ENCODE data around the gene MOBP.

Gene MOBP

GRCh38 chr3:39494781-39495180 lies 27.3 kb downstream of the MOBP start:
- Histone ChIP-seq H3K4me2 (ENCODE audit: low read depth, low read length, poor library complexity, severe bottlenecking) (peak overlapping the region; percentile 14), H3K9ac (ENCODE audit: low read depth, low read length, poor library complexity, severe bottlenecking) (no peak overlapping the region), H3K9me2 (replicated peaks; ENCODE audit: low read depth, low read length) (no peaks in the 10 kb centered on the region), H4K20me1 (ENCODE audit: insufficient read depth, low read length, poor library complexity, severe bottlenecking) (no peaks in the 10 kb centered on the region), H3K36me3 (ENCODE audit: insufficient read depth, low read length) (no peaks in the 10 kb centered on the region), H3K9me3 (ENCODE audit: insufficient read depth, low read depth, low read length) (no peaks in the 10 kb centered on the region), H3K4me3 (ENCODE audit: low read length, poor library complexity, severe bottlenecking) (no peak overlapping the region), H3K27me3 (ENCODE audit: insufficient read depth, low read length, poor library complexity, severe bottlenecking) (no peaks in the 10 kb centered on the region), H2AFZ (ENCODE audit: low read length) (no peak overlapping the region; the same call in 1 of the 2 replicates), H3K79me2 (ENCODE audit: insufficient read depth, low read length) (no peaks in the 10 kb centered on the region), H3F3A (ENCODE audit: low read depth) (no peaks in the 10 kb centered on the region; the same call in 1 of the 2 replicates), H3K4me1 (ENCODE audit: insufficient read depth, low read length, poor library complexity, severe bottlenecking) (peaks cover 11% of the 10 kb centered on the region)
- no peak for TF ChIP-seq EZH2phosphoT487 (IDR thresholded peaks at IDR 0.05; ENCODE audit: borderline replicate concordance)
- TF ChIP-seq, protein P1, sequence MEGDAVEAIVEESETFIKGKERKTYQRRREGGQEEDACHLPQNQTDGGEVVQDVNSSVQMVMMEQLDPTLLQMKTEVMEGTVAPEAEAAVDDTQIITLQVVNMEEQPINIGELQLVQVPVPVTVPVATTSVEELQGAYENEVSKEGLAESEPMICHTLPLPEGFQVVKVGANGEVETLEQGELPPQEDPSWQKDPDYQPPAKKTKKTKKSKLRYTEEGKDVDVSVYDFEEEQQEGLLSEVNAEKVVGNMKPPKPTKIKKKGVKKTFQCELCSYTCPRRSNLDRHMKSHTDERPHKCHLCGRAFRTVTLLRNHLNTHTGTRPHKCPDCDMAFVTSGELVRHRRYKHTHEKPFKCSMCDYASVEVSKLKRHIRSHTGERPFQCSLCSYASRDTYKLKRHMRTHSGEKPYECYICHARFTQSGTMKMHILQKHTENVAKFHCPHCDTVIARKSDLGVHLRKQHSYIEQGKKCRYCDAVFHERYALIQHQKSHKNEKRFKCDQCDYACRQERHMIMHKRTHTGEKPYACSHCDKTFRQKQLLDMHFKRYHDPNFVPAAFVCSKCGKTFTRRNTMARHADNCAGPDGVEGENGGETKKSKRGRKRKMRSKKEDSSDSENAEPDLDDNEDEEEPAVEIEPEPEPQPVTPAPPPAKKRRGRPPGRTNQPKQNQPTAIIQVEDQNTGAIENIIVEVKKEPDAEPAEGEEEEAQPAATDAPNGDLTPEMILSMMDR (conservative IDR thresholded peaks at IDR 0.05; ENCODE audit: low read length): no peak

- H3K9me2 ChIP-seq (replicated peaks; ENCODE audit: low read depth, low read length): no peaks in the 10 kb centered on the region
- no peak overlapping the region; the same call in 1 of the 2 replicates for H2AFZ ChIP-seq (ENCODE audit: low read length)
- no peaks in the 10 kb centered on the region for H3K79me2 ChIP-seq (ENCODE audit: insufficient read depth, low read length)
- TF ChIP-seq, protein P1 (conservative IDR thresholded peaks at IDR 0.05; ENCODE audit: low read length): no peak
- TF ChIP-seq EZH2phosphoT487 (IDR thresholded peaks at IDR 0.05; ENCODE audit: borderline replicate concordance): no peak
- no peak overlapping the region for H3K9ac ChIP-seq (ENCODE audit: low read depth, low read length, poor library complexity, severe bottlenecking)
- no peaks in the 10 kb centered on the region for H3K9me3 ChIP-seq (ENCODE audit: insufficient read depth, low read depth, low read length)
- no peaks in the 10 kb centered on the region for H4K20me1 ChIP-seq (ENCODE audit: insufficient read depth, low read length, poor library complexity, severe bottlenecking)
- H3K27me3 ChIP-seq (ENCODE audit: insufficient read depth, low read length, poor library complexity, severe bottlenecking): no peaks in the 10 kb centered on the region
- peaks cover 18% of the 10 kb centered on the region for H3K4me1 ChIP-seq (ENCODE audit: insufficient read depth, low read length, poor library complexity, severe bottlenecking)
- no peak overlapping the region for H3K4me2 ChIP-seq (ENCODE audit: low read depth, low read length, poor library complexity, severe bottlenecking)
- no peaks in the 10 kb centered on the region; the same call in 1 of the 2 replicates for H3F3A ChIP-seq (ENCODE audit: low read depth)
- no peak overlapping the region for H3K4me3 ChIP-seq (ENCODE audit: low read length, poor library complexity, severe bottlenecking)
- H3K36me3 ChIP-seq (ENCODE audit: insufficient read depth, low read length): no peaks in the 10 kb centered on the region
These were observed 30.3 kb downstream of the MOBP start for GRCh38 chr3:39497753-39498152.

DNA sequence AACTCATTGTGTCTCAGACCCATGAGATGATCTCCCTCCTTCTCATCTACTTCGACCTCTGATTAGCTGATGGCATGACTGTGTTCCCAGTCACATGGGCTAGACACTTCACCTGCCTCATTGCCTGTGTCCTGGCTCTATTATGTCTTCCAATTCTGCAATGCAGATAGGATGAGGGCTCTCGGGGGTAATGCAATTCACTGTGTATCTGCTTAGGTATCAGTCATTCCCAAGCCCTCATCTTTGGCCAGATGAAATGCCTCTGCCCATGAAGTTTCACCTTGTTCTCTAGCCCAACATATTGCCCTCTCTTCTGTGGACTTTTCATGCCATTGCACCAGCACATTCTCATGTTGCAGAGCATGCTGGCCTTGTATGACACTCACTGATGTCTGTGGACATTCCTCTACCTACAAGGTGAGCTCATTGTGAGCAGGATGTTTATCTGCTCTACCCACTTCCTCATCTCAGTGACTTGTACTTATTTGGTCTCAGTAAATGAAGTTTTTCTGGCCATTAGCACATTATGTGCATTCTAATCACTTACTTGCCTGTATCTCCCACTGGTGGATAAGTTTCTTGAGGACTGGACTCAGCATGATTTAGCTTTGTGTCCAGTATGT lies 32.3 kb downstream of the MOBP start:
- no peaks in the 10 kb centered on the region for H3K36me3 ChIP-seq (ENCODE audit: insufficient read depth, low read length)
- TF ChIP-seq, protein P1 (conservative IDR thresholded peaks at IDR 0.05; ENCODE audit: low read length): no peak
- TF ChIP-seq EZH2phosphoT487 (IDR thresholded peaks at IDR 0.05; ENCODE audit: borderline replicate concordance): no peak
- H3K9me2 ChIP-seq (replicated peaks; ENCODE audit: low read depth, low read length): no peaks in the 10 kb centered on the region
- H3F3A ChIP-seq (ENCODE audit: low read depth): no peaks in the 10 kb centered on the region; the same call in 1 of the 2 replicates
- no peaks in the 10 kb centered on the region for H4K20me1 ChIP-seq (ENCODE audit: insufficient read depth, low read length, poor library complexity, severe bottlenecking)
- peak overlapping the region; percentile 38 for H3K4me2 ChIP-seq (ENCODE audit: low read depth, low read length, poor library complexity, severe bottlenecking)
- no peak overlapping the region for H3K4me3 ChIP-seq (ENCODE audit: low read length, poor library complexity, severe bottlenecking)
- peaks cover 15% of the 10 kb centered on the region for H3K4me1 ChIP-seq (ENCODE audit: insufficient read depth, low read length, poor library complexity, severe bottlenecking)
- no peaks in the 10 kb centered on the region for H3K27me3 ChIP-seq (ENCODE audit: insufficient read depth, low read length, poor library complexity, severe bottlenecking)
- H3K9me3 ChIP-seq (ENCODE audit: insufficient read depth, low read depth, low read length): no peaks in the 10 kb centered on the region
- H2AFZ ChIP-seq (ENCODE audit: low read length): peak overlapping the region; percentile 79
- no peak overlapping the region for H3K9ac ChIP-seq (ENCODE audit: low read depth, low read length, poor library complexity, severe bottlenecking)
- no peaks in the 10 kb centered on the region for H3K79me2 ChIP-seq (ENCODE audit: insufficient read depth, low read length)

Data from Loucy (cell line).